Right kidney (tissue), 9 donors: ENCODE results near the gene CWC27.

Source experiments
- DNase-seq: peaks from one replicate; pipeline ENCODE4 v3.0.0-alpha.2; 2016
- long read RNA-seq, 8 donors: transcript quantifications; one replicate each; lab custom pipeline, GENCODE V29; 2026

Gene CWC27
- long read RNA-seq, donor 1, partial matches to known transcripts, result 5 of 6 reads
- long read RNA-seq, donor 1, other reads (novel, unspliced or antisense), result 0 of 6 reads
- long read RNA-seq, donor 2, partial matches to known transcripts, result 0 of 1 reads
- long read RNA-seq, donor 2, other reads (novel, unspliced or antisense), result 0 of 1 reads
- long read RNA-seq, donor 3, partial matches to known transcripts, result 70 of 71 reads
- long read RNA-seq, donor 3, other reads (novel, unspliced or antisense), result 0 of 71 reads
- long read RNA-seq, donor 4, partial matches to known transcripts, result 5 of 7 reads
- long read RNA-seq, donor 4, other reads (novel, unspliced or antisense), result 0 of 7 reads
- long read RNA-seq, donor 5, partial matches to known transcripts, result 0 of 3 reads
- long read RNA-seq, donor 5, other reads (novel, unspliced or antisense), result 0 of 3 reads
- long read RNA-seq, donor 6, partial matches to known transcripts, result 38 of 90 reads
- long read RNA-seq, donor 6, other reads (novel, unspliced or antisense), result 52 of 90 reads
- long read RNA-seq, donor 7, partial matches to known transcripts, result 10 of 11 reads
- long read RNA-seq, donor 7, other reads (novel, unspliced or antisense), result 0 of 11 reads
- long read RNA-seq, donor 8, result 0 reads

GRCh38 chr5:64768358-64769312, at the start of gene CWC27, which contains the start of gene SREK1IP1:
Gene CWC27, plus strand, starts transcription at chr5:64768930. Its CDS starts 217 bp downstream, at chr5:64769147.
Gene SREK1IP1, minus strand, starts transcription at chr5:64768691. Its CDS starts 174 bp downstream, at chr5:64768517.
- peak; percentile 93 for DNase-seq

GRCh38 chr5:64722588-64722987, 46.1 kb upstream of the CWC27 start:
- no peak for DNase-seq

- DNase-seq, result no peak
Observed at GRCh38 chr5:64727150-64727549, 41.6 kb upstream of the CWC27 start.

GRCh38 chr5:64742411-64742810, 26.3 kb upstream of the CWC27 start:
- DNase-seq, result no peak

GRCh38 chr5:64742821-64743220, 25.9 kb upstream of the CWC27 start:
- DNase-seq, result no peak

- no peak for DNase-seq
Observed at GRCh38 chr5:64744914-64745313, 23.8 kb upstream of the CWC27 start.

- no peak for DNase-seq
Observed at GRCh38 chr5:64746446-64746845, 22.3 kb upstream of the CWC27 start.

- DNase-seq, result no peak
Observed at GRCh38 chr5:64749385-64749784, 19.3 kb upstream of the CWC27 start.

GRCh38 chr5:64754066-64754465, 14.7 kb upstream of the CWC27 start:
- DNase-seq, result no peak

- DNase-seq, result no peak
Observed at GRCh38 chr5:64758901-64759300, 9.8 kb upstream of the CWC27 start.

GRCh38 chr5:64759960-64760660, 8.6 kb upstream of the CWC27 start:
- no peak for DNase-seq

GRCh38 chr5:64763948-64764503, 4.7 kb upstream of the CWC27 start:
- DNase-seq, result no peak

- no peak for DNase-seq
Observed at GRCh38 chr5:64765804-64766504, 2.8 kb upstream of the CWC27 start.

GRCh38 chr5:64766941-64767340, 1.8 kb upstream of the CWC27 start:
- no peak for DNase-seq

GRCh38 chr5:64767959-64768357, 772 bp upstream of the CWC27 start:
- DNase-seq, result no peak

GRCh38 chr5:64769855-64770254, 1.1 kb downstream of the CWC27 start:
- no peak for DNase-seq

GRCh38 chr5:64771736-64772135, 3.0 kb downstream of the CWC27 start:
- no peak for DNase-seq

- DNase-seq, result no peak
Observed at GRCh38 chr5:64773533-64773932, 4.8 kb downstream of the CWC27 start.

- DNase-seq, result no peak
Observed at GRCh38 chr5:64775291-64775690, 6.6 kb downstream of the CWC27 start.

- DNase-seq, result peak; percentile 25
Observed at GRCh38 chr5:64784451-64785025, 15.8 kb downstream of the CWC27 start.

- DNase-seq, result no peak
Observed at GRCh38 chr5:64786372-64786771, 17.6 kb downstream of the CWC27 start.
